Endothelial cell (in vitro differentiated cells): ENCODE measurements around the gene APOL6. TPM values are rescaled to one million over a fixed set of nuclear protein-coding genes. Genes with fewer than 3 reads are reported as not detected.
"Not testable (repeated sequence)": the region's sequence is repeated elsewhere in the genome, so short reads cannot be mapped to it uniquely, and the experiment has no call there.

ENCODE experiments used
- DNase-seq: peaks from one replicate; pipeline ENCODE4 v3.0.0; 2021; ENCODE audit warnings: low spot score
- H3K27ac Mint-ChIP-seq: one replicate; pipeline ENCODE4 v1.8.0; 2021; ENCODE audit warnings: mixed read lengths, inconsistent platforms; ENCODE audit not compliant: unreplicated experiment
- H3K27me3 Mint-ChIP-seq: one replicate; pipeline ENCODE4 v1.8.0; 2021; ENCODE audit warnings: mild to moderate bottlenecking, moderate library complexity, mixed read lengths, inconsistent platforms; ENCODE audit not compliant: unreplicated experiment
- H3K36me3 Mint-ChIP-seq: one replicate; pipeline ENCODE4 v1.8.0; 2021; ENCODE audit warnings: mild to moderate bottlenecking, low read depth, mixed read lengths, inconsistent platforms; ENCODE audit not compliant: unreplicated experiment
- H3K4me1 Mint-ChIP-seq: one replicate; pipeline ENCODE4 v1.8.0; 2021; ENCODE audit warnings: mild to moderate bottlenecking, mixed read lengths, inconsistent platforms; ENCODE audit not compliant: unreplicated experiment
- H3K4me3 Mint-ChIP-seq: one replicate; pipeline ENCODE4 v1.8.0; 2021; ENCODE audit warnings: mild to moderate bottlenecking, mixed read lengths, inconsistent platforms; ENCODE audit not compliant: unreplicated experiment
- H3K9me3 Mint-ChIP-seq: one replicate; pipeline ENCODE4 v1.8.0; 2021; ENCODE audit warnings: mixed read lengths, inconsistent platforms; ENCODE audit not compliant: unreplicated experiment
- CTCF ChIP-seq: fragments of 200-600 bp; sonication (generic); IDR thresholded peaks from one replicate; pipeline ENCODE4 v1.5.0; 2021; ENCODE audit warnings: antibody characterized with exemption; ENCODE audit not compliant: unreplicated experiment
- total RNA-seq: library from RNA; stranded (reverse); fragmentation: NEBNext Ultra II Directional; extraction: Animal tissue kit (Norgen Biotek cat#: 25700); gene quantifications from one replicate; pipeline ENCODE4 v1.2.1, GENCODE V29; 2021; ENCODE audit not compliant: unreplicated experiment

The APOL6 gene
- total RNA-seq, 1 donor from 2014 or later, result 0.23 TPM

- Mint-ChIP-seq H3K4me3 (no peak overlapping the region), H3K4me1 (no peaks in the 10 kb centered on the region), H3K27me3 (no peaks in the 10 kb centered on the region), H3K9me3 (no peaks in the 10 kb centered on the region), H3K36me3 (peaks cover 8% of the 10 kb centered on the region), H3K27ac (no peak overlapping the region)
- no peak for TF ChIP-seq CTCF
- DNase-seq, result no peak
Observed at GRCh38 chr22:35660291-35661127, 12.3 kb downstream of the APOL6 start.

GRCh38 chr22:35661464-35661863 lies 13.2 kb downstream of the APOL6 start:
- Mint-ChIP-seq H3K4me1 (no peaks in the 10 kb centered on the region), H3K4me3 (no peak overlapping the region), H3K27ac (no peak overlapping the region), H3K9me3 (peaks cover under 1% of the 10 kb centered on the region), H3K27me3 (no peaks in the 10 kb centered on the region), H3K36me3 (peaks cover 8% of the 10 kb centered on the region)
- DNase-seq, result no peak
- TF ChIP-seq CTCF, result no peak

- H3K27me3 Mint-ChIP-seq, result no peaks in the 10 kb centered on the region
Observed at GRCh38 chr22:35662914-35663313, 14.7 kb downstream of the APOL6 start.

GRCh38 chr22:35663371-35663770 lies 15.1 kb downstream of the APOL6 start:
- TF ChIP-seq CTCF, result no peak
- Mint-ChIP-seq H3K4me3 (no peak overlapping the region), H3K4me1 (no peaks in the 10 kb centered on the region), H3K9me3 (peaks cover 5% of the 10 kb centered on the region), H3K27ac (no peak overlapping the region), H3K36me3 (peaks cover 4% of the 10 kb centered on the region), H3K27me3 (no peaks in the 10 kb centered on the region)
- DNase-seq, result no peak

More at GRCh38 chr22:35662914-35663313, 14.7 kb downstream of the APOL6 start:
- DNase-seq, result no peak
- no peak overlapping the region for H3K4me3 Mint-ChIP-seq
- no peak overlapping the region for H3K27ac Mint-ChIP-seq
- no peak for TF ChIP-seq CTCF
- peaks cover 8% of the 10 kb centered on the region for H3K36me3 Mint-ChIP-seq
- no peaks in the 10 kb centered on the region for H3K4me1 Mint-ChIP-seq
- peaks cover 5% of the 10 kb centered on the region for H3K9me3 Mint-ChIP-seq

GRCh38 chr22:35664955-35665587 lies 16.8 kb downstream of the APOL6 start:
- Mint-ChIP-seq H3K9me3 (peaks cover 5% of the 10 kb centered on the region), H3K36me3 (no peaks in the 10 kb centered on the region), H3K27ac (no peak overlapping the region), H3K4me3 (no peak overlapping the region), H3K4me1 (no peaks in the 10 kb centered on the region), H3K27me3 (no peaks in the 10 kb centered on the region)
- TF ChIP-seq CTCF, result no peak
- DNase-seq, result no peak

GRCh38 chr22:35666699-35667098 lies 18.5 kb downstream of the APOL6 start:
- H3K27ac Mint-ChIP-seq, H3K36me3 Mint-ChIP-seq, H3K4me3 Mint-ChIP-seq, H3K9me3 Mint-ChIP-seq, H3K4me1 Mint-ChIP-seq, DNase-seq, H3K27me3 Mint-ChIP-seq: not testable (repeated sequence)
